ENCODE data around the gene SNX9.
A peak's percentile ranks its signal among the peaks of the same experiment; 100 is the strongest.

The SNX9 gene

DNA sequence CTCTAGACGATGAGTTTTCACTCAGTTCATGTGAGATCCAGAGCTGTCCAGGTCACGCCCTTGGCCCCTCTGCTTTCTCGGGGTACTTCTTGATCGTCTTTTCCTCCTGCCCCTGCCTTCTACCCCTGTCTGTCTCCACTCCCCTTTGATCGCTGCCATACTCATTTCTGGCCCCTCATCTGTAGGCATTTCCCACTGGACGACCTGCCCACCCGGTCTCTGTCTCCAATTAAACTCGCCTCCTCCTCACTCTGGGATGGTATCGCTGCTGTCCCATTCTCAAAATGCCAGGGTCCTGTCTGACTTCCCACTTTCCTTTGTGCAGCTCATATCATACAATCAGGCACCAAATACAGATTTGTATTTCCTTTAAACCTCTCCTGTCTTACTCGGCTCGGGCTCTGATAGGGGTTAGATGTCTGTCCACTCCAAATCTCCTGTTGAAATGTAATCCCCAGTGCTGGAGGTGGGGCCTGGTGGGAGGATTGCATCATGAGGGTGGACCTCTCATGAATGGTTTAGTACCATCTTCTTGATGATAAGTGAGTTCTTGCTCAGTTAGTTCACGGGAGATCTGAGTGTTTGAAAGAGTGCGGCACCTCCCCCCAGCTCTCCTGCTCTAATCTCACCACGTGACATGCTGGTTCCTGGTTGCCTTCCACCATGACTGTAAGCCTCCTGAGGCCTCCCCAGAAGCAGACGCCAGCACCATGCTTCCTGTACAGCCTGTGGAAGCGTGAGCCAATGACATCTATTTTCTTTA lies 155.2 kb downstream of the SNX9 start:
- DNase-seq (ENCODE audit: low read depth in 2 of 2), result no peak

DNA sequence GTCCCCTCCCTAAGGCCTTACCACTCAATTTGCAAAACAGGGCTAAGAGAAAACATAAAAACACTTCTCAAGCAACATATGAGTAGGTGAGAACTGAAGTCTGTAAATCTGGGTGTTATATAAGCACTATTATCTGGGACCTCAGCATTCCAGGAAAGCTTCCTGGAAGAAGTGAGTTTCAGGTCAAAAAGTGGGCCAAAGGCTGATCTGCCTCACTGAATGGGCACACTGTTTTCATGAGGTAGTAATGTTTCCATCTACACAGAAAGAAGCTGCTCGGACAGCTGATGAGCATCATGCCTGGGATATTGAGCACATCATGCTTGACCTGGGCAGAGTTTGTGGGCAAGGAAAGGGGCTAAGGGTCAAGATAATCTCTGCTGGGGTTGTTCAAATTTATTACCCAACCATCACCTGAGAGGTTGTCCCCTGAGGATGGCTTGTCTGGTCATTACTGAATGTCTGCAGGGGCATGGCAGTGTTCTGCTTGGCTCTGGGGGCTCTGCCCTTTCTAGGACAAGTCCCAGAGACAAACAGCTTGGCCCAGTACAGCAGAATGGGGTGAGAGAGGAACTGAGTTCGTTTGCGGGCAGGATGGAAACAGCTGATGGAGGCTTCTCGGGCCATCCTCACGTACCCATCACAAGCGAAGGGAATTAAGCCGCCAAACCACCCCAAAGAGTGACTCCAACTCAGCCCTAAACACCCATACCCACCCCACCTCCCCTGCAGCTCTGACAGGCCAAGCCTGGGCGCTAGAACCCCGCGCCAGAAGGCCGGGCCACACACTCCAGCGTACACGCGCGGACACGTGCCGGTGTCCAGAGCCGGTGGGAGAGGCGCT lies 157.5 kb downstream of the SNX9 start:
- DNase-seq (ENCODE audit: low read depth in 2 of 2), result no peak

DNA sequence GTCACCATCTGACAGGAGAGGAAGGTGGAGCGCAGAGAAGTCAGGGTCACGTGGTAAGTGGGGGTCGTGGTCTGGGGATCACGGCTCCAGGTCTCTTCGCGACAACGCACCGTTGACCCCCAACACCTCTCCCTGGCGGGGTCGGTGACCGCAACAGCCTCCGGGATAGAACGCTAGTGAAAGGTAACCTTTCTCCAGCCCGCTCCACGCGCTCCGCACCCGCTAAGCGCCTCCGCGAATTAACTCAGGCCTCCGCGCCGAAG lies 158.0 kb downstream of the SNX9 start:
- DNase-seq (ENCODE audit: low read depth in 2 of 2), result no peak

DNA sequence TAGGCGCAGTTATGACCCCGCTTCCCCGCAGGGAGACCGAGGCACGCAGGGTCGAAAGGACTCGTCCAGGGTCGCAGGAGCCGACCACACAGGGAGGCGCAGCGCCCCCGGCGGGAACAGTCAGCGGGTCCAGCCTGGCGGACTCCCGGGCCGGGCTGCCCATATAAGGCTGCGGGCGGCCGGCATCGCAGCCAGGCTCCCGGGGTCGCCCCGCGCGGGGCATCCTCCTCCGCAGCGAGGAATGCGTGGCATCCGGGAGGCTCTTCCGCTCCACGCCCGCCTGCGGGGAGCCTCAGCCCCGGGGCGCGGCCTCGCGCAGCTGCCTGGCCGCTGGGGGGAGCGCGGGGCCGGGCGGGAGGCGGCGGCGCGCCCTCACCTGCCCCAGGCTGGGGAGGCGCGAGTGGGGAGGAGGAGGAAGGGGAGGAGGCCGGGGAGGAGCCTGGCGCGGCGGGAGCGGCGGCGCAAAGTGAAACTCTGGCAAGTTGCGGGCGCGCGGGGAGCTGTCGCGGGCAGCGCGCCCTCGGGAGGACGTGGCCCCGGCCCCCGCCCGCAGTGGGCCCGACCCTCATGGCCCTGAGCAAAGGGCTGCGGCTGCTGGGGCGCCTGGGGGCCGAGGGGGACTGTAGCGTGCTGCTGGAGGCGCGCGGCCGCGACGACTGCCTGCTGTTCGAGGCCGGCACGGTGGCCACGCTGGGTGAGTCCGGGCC lies 158.5 kb downstream of the SNX9 start, which contains the start of gene SYNJ2:
Gene SYNJ2 (plus strand): TSS at position 469 of the 707 bp plus-strand sequence. CDS start 99 bp downstream, at position 568.
- peak; percentile 47 to 60 for DNase-seq (ENCODE audit: low read depth in 2 of 2)

DNA sequence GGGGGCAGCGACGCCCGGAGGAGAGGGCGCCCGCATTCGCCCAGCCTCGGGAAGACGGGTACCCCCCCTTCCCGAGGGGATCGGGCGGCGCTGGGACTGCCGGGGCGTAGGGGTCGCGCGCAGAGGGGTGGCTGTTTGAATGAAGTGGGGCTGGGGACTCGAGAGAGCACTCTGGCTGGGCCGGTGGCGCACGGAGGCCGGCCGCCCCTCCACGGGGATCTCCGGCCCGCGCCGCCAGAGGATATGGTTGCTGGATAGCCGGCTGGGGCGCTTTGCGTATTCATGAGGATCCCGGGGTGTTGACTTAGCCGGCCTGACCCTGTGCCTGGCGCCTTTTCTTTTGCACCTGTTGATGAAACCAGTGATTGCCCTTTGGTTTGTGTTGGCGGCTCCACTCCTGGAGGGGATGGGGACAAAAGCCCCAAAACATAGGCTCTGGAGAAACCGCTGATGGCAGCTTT lies 159.1 kb downstream of the SNX9 start:
- DNase-seq (ENCODE audit: low read depth in 2 of 2), result no peak

DNA sequence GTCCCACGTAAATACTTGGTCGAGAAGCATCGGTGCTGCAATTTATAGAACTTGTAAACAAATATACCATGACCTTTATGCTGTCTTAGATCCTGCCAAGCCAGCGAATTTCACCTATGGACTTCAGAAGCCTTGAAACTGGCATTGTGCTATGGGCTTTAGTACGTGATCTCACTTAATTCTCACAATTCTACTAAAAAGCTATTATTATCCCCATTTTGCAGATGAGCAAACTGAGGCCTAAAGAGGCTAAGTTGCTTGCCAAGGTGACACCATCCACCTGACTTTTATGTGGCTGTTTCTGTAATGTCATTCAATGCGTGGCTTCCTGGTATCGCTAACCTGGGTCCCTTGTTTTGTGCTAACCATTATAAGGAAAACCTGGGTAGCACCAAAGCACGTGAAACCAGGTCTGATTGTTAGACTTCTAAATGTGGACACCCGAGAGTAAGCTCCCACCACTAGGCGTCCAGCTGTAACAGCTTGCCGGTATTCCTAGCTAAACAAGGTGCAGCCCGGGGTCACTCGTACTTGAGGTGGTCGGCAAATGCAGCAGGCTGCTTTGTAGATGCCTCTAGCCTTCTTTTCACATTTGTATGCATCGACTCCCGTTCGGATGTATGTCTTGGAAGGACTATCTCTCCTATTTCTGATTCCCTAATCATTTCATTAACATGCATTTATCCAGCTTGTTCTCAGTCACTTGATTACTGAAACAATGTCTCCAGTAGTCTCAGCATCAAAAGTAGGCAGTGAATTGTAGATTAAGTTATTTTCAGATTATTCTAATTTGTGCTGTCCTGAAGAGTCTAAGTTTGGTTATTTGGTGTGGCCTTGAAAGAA lies 159.7 kb downstream of the SNX9 start:
- DNase-seq (ENCODE audit: low read depth in 2 of 2), result no peak

DNA sequence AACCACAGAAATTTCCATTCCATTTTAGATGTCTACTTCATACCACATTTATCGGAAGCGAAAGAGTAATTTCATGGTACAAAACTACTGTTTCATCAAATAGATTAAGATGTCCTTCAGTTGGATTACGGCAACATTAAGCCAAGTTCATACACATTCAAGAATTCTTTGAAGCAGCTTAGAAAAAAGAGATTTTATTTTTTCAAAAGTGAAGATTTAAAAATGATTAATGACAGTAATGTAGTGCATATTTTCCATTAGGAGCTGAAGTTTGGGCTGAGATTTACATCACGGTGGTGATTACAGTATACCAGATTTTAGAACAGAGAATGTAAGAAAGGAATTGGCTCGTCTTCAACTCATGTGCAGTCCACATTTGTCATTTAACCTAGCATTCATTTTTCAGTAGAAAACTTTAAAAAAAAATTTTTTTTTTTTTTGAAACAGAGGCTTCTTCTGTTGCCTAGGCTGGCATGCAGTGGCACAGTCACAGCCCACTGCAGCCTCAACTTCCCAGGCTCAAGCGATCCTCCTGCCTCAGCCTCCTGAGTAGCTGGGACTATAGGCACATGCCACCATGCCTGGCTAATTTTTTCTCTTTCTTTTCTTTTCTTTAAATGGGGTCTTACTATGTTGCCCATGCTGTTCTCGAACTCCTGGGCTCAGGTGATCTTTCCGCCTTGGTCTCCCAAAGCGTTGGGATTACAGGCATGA lies 160.5 kb downstream of the SNX9 start:
- peak; percentile 49 to 54 for DNase-seq (ENCODE audit: low read depth in 2 of 2)

DNA sequence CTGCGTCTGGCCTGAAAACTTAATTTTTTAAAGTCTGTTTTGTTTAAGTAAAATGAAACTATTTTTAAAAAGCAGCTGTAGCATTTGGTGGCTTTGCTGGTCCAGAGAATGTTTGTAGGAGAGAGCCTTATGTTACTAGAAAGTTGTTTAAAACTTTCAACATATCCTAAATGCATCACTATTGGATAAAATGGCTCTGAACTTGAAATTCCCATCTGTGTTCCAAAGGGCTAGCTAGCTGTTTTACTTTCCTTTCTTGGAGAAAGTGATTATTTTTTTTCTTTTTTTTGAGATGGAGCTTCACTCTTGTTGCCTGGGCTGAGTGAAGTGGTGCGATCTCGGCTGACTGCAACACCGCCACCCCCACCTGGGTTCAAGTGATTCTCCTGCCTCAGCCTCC lies 161.1 kb downstream of the SNX9 start:
- DNase-seq (ENCODE audit: low read depth in 2 of 2), result no peak

DNA sequence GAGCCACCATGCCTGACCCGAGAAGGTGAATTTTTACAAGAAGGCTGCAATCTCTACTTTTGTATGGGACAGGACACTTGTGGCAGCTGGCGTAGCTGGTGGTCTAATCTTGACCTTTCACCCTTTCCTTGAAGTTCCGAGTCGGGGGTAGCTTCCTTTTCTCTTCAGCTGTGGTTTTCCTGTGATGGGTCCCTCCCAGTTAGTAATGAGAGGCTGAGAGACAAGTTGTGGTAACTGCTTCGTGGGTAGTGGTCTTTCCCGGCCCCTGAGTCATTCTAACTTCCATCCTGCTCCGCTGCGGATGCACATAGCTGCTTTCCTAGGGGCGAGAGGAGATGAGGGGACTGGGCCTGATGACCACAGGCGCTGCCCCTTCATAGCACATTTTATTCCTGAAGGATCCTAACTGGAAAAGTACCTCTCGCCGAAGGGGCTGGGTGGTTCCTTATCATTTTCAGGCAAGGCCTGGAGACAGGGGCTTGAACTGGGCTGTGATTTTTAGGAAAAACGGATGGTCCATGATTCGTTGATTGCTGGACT lies 161.7 kb downstream of the SNX9 start:
- no peak for DNase-seq (ENCODE audit: low read depth in 2 of 2)

DNA sequence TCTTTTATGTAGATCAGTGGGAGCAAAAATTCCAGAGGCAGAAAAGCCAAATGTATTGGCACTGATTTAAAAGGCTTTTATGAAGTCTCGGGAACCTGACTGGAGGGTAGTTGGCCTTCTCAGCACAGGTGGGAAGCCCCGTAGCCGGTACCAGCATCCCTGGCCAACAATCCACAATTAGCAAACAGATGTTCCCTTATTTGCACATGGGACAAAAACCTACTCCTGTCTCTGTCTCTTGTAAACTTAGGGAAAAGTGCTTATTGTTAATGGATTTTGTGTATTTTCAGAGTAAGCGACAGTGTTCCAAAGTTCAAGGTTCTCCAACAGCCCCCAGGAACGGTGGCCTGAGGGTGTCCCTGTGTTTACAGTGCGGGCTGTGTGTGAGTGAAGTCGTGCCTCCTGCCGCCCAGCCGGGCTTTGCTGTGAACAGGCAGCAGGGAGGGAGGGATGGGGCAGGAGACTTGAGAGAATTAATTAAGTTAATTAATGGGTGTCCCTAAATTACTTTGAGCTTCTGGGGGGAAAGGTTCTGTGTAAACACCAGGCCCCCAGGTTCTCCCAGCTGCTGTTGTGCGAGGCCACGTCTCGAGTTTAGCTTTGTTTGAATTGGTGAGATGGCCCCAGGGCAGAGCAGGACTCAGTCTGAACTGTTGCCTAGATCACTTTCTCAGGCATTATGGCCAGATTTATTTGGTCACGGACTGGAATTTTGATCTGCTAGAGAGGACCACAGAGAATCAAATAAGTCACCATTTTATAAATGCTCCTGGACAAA lies 162.5 kb downstream of the SNX9 start:
- DNase-seq (ENCODE audit: low read depth in 2 of 2), result no peak

DNA sequence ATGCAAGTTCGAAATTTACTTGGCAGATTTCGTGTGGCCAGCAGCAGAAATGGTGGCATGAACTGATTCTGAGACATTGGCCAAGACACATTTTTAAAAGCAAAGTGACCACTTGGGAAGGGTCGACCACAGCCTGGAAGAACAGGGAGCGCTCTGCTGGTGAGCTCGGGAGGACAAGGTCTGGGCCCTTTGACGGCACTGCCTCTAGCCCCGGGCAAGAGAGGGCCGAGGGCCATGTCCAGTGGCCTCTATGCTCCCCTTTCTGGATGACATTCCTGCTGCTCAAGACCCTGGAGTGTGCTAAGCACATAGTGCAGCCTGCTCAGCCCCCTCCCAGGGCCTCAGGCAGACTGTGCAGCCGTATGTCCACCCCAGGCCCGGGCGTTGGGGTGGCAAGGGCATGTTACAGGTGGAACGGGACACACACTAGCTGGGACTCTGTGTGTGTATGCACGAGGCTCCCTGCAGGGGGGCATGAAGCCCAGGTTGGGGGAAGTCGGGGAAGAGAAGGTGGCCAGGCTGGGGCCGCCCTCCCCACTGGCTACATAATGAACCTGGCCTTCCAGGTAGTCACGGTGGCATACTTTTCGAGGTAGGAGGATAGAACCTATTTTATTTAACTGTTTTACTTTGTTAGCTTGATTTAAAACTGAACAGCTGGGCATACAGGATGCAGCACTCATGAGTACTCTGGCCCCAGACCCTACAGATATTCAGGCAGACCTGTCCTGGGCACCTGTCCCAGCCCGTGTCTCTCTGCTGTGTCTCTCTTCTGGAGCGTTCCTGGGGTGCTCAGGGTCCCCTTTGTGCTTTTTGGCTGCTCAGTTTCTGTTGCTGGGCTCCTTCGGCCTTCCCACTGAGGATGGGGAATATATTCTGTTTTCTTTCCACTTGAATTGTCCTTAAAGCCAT lies 165.0 kb downstream of the SNX9 start:
- DNase-seq (ENCODE audit: low read depth in 2 of 2), result no peak

DNA sequence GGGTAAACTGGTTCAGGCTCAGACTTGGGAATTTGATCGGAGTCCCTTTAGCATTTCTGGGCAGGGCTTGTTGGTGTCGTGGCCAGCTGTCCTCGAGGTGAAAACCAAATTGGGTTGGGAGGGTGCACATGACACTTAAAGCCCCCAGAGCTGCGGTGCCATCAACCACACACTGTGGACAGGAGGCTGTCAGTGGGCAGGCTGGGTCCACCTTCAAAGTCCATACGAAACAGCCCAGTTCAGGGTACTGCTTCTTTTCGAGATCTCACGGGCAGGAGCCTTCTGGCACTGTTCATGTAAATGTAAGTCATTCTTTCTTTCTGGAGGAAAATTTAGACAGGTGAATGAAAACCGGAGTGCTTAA lies 165.6 kb downstream of the SNX9 start:
- DNase-seq (ENCODE audit: low read depth in 2 of 2), result no peak

DNA sequence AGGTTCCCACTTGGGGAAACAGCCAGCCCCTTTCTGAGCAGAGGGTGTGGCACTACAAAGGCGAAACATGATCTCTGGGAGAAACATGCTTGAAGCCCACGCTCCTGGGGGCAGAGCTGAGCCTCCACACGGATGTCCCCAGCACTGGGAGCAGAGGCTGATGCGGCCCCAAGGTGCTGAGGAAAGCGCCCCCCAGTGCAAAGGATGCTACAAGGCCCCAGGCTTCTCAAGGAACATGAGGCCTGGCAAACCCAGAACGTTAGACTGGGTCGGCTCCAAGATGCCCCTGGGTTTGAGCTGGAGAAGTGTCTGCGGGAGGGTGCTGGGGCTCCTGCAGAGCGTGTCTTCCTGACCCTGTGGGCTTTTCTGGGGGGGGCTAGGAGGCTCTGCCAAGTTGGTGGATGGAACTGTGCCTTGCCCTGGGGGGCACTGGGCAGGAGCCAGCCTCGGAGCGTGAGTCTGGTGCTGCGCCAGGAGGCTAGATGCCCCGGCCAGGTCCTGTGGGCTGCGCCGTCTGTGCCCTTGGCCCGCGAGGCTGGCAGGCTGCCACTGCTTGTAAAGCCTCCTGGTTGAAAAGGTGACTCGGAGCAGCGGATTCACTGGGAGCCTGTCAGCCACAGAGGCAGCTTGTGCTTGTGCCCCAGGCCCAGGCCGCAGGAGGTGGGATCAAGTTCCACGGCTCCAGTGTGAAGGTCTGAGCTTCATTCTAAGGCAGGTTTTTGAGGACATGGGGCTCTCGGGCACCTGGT lies 166.7 kb downstream of the SNX9 start:
- DNase-seq (ENCODE audit: low read depth in 2 of 2), result no peak

DNA sequence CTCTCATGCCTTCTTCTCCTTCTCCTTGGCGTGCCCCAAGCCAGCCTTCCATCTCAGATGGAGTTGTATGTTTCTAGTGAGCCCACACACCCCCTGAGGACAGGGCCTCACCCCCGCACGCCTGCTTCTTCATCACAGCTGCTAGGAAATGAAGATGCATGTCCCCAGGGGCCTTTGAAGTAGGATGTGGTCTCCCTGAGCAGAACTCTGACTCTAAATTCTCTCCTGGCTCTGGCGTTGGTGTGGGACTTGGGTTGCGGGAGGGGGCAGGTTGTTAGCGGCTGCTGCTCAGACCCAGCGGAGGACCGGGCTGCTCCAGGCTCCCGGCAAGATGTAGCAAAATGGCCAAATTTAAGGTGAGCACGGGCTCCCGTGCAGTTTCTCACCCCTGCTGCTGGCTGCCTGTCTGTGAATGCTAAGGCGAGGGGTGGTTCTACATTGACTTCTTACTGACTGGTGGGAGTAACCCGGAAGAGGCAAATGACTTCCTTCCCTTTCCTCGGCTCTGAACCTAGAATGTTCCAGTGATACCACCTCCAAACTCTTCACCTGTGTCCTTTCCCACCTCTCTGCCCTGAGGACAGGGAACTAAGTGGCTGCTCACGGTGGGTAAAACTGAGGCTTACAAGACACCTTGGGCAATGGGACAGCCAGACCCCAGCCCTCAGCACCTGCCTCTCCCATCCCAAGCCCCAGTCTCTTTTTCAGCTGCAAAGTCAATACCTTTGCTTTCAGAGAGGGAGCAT lies 167.4 kb downstream of the SNX9 start:
- DNase-seq (ENCODE audit: low read depth in 2 of 2), result no peak

DNA sequence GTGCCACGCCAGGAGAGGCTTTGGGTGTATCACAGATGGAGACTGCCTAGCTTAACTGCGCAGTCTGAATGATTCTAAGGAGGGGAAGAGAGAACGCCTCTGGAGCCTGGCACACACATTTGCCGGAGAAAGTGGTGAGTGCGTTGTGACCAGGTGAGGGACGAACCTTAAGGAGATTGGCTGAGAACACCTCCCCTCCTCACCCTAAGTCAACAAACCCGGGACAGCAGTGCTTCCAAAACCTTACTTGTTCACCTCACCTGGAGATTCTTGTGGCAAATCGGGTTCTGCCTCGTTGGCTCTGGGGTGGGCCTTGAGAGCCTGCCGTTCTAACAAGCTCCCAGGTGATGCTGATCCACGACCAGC lies 168.0 kb downstream of the SNX9 start:
- no peak for DNase-seq (ENCODE audit: low read depth in 2 of 2)

DNA sequence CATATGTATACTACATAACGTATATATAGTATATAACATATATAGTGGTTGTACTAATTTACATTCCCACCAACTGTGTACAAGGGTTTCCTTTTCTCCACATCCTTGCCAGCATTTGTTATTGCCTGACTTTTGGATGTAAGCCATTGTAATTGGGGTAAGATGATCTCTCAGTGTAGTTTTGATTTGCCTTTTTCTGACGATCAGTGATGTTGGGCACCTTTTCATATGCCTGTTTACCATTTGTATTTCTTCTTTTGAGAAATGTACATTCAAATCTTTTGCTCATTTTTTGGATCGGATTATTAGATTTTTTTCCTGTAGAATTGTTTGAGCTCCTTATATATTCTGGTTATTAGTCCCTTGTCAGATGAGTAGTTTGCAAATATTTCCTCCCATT lies 170.0 kb downstream of the SNX9 start:
- no peak for DNase-seq (ENCODE audit: low read depth in 2 of 2)

DNA sequence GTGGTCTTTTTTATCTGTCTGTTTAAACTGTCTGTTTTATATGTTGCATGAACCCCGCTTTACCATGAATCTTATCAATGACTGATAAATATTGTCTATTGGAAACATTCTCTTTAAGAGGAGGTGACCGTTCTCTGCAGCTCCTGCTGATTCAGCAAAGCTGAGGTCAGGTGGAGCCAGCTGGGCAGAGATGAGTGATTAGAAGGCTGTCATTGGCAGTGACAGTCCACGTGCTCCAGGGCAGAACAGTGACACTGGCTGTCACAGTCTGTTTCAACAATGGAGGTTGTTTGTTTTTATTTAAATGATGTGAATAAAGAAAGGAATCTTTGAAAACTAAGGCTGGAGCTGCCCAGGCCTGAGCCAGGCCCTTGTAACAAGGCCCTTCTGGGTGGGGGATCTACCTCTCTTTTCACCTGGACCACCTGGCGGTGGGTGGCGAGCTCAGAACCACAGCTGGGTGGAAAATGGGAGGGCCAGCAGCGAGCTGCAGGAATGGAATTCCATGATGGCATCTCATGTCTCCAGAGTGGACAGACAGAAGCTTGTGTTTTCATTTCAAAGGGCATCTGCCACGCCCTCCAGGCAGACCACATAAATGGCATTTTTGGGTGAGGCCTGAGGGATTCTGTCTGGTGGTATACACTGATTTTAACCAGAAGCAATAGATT lies 171.2 kb downstream of the SNX9 start:
- no peak for DNase-seq (ENCODE audit: low read depth in 2 of 2)

Measured in fibroblast of skin of left biceps (primary cell).